HepG2 (cell line): ENCODE results near the gene IL1B. TPM values are rescaled to one million over a fixed set of nuclear protein-coding genes. Genes with fewer than 3 reads are reported as not detected.

ENCODE experiments used
- ATF1 ChIP-seq: IDR thresholded peaks from 2 replicates; pipeline ENCODE4 v1.6.1; 2016; ENCODE audit warnings: mild to moderate bottlenecking, control low read depth
- CEBPB ChIP-seq: IDR thresholded peaks from 2 replicates; pipeline ENCODE4 v1.6.1; 2011; ENCODE audit warnings: low read depth, low read length, improper control_type of control experiment, borderline replicate concordance
- EP300 ChIP-seq, 3 experiments: sonication (generic) in 1 of 3; formaldehyde crosslinking in 1 of 3; IDR thresholded peaks; 2 replicates each; pipeline versions ENCODE4 v1.5.1 to v1.6.1; 2011 to 2020; ENCODE audit warnings: low read depth in 2 of 3, low read length in 2 of 3, borderline replicate concordance in 1 of 3, improper control_type of control experiment in 1 of 3, mild to moderate bottlenecking in 1 of 3, missing genetic modification reagents in 1 of 3, moderate library complexity in 1 of 3
- HMG20B ChIP-seq: conservative IDR thresholded peaks from 2 replicates; pipeline ENCODE4 v1.6.1; 2016; ENCODE audit warnings: missing genetic modification reagents, missing compliant biosample characterization
- KLF16 ChIP-seq, 2 experiments: sonication (generic) in 1 of 2; formaldehyde crosslinking in 1 of 2; IDR thresholded peaks; 2 replicates each; pipeline versions ENCODE4 v1.6.1 to v1.8.0; 2016 to 2023; ENCODE audit warnings: missing genetic modification reagents in 2 of 2, missing compliant biosample characterization in 1 of 2
- NR2C2 ChIP-seq: sonication (generic); formaldehyde crosslinking; IDR thresholded peaks from 2 replicates; pipeline ENCODE4 v1.4.0; 2020; ENCODE audit warnings: missing genetic modification reagents, mild to moderate bottlenecking, moderate library complexity, borderline replicate concordance
- RFX1 ChIP-seq: fragments of 450-650 bp; IDR thresholded peaks from 2 replicates; pipeline ENCODE4 v1.6.1; 2017
- RXRB ChIP-seq: IDR thresholded peaks from 2 replicates; pipeline ENCODE4 v1.6.1; 2016; ENCODE audit warnings: borderline replicate concordance, missing genetic modification reagents, missing compliant biosample characterization
- SMARCE1 ChIP-seq: fragments of 450-650 bp; IDR thresholded peaks from 2 replicates; pipeline ENCODE4 v1.6.1; 2017; ENCODE audit warnings: borderline replicate concordance
- SOX13 ChIP-seq, 3 experiments: fragments of 450-650 bp in 1 of 3; sonication (generic) in 1 of 3; formaldehyde crosslinking in 1 of 3; IDR thresholded peaks in 2 of 3; conservative IDR thresholded peaks in 1 of 3; 2 replicates each; pipeline versions ENCODE4 v1.5.0 to v1.6.1; 2016 to 2020; ENCODE audit warnings: antibody characterized with exemption in 1 of 3, mild to moderate bottlenecking in 1 of 3, missing compliant biosample characterization in 1 of 3, missing genetic modification reagents in 1 of 3, moderate library complexity in 1 of 3
- TIGD3 ChIP-seq: sonication (generic); formaldehyde crosslinking; IDR thresholded peaks from 2 replicates; pipeline ENCODE4 v1.5.1; 2020; ENCODE audit warnings: mild to moderate bottlenecking, missing genetic modification reagents, borderline replicate concordance
- UBTF ChIP-seq: sonication (generic); formaldehyde crosslinking; IDR thresholded peaks from 2 replicates; pipeline ENCODE4 v1.4.0; 2020; ENCODE audit warnings: mild to moderate bottlenecking, missing genetic modification reagents
- ZBTB42 ChIP-seq: sonication (generic); formaldehyde crosslinking; IDR thresholded peaks from 2 replicates; pipeline ENCODE4 v1.5.0; 2020; ENCODE audit warnings: mild to moderate bottlenecking, missing genetic modification reagents
- ZNF282 ChIP-seq: fragments of 450-650 bp; IDR thresholded peaks from 2 replicates; pipeline ENCODE4 v1.6.1; 2018; ENCODE audit not compliant: partially characterized antibody
- ZNF646 ChIP-seq: sonication (generic); formaldehyde crosslinking; IDR thresholded peaks from 2 replicates; pipeline ENCODE4 v1.9.0; 2021; ENCODE audit warnings: mild to moderate bottlenecking, missing genetic modification reagents
- ZNF740 ChIP-seq: sonication (generic); formaldehyde crosslinking; IDR thresholded peaks from 2 replicates; pipeline ENCODE4 v1.4.0; 2020; ENCODE audit warnings: missing genetic modification reagents
- polyA plus RNA-seq, 8 experiments: library from polyadenylated mRNA; depleted of rRNA in 3 of 8; stranded (reverse) in 7 of 8; unstranded in 1 of 8; fragments of >200 nt; fragmentation: Illumina TruSeq in 4 of 8; extraction: Trizol in 4 of 8; gene quantifications; 2 replicates each; pipeline versions ENCODE4 v1.2.1 to v1.2.3, GENCODE V29; 2011 to 2016; ENCODE audit warnings: low read depth in 4 of 8, missing spikeins in 1 of 8, mixed read lengths in 1 of 8; ENCODE audit not compliant: insufficient read depth in 1 of 8
- total RNA-seq, 5 experiments: library from RNA; depleted of rRNA; stranded (reverse); fragments of >200 nt; fragmentation: Illumina TruSeq; extraction: Trizol; gene quantifications; 2 replicates each; pipeline ENCODE4 v1.2.3, GENCODE V29; 2016; ENCODE audit warnings: low read depth in 1 of 5
- TF ChIP-seq, protein P1 (sequence below): IDR thresholded peaks from 2 replicates; pipeline ENCODE4 v1.6.1; 2016; ENCODE audit warnings: mild to moderate bottlenecking

The IL1B gene
- total and polyA plus RNA-seq, 2 of the 13 experiments (the other 11 are each of a cell fraction or from before 2014, with no cell fraction given): 0.18 TPM; not detected in 1

GRCh38 chr2:112809112-112809511 is 27.5 kb downstream of the IL1B start (continued):
- no peak for TF ChIP-seq SMARCE1
- TF ChIP-seq SOX13 (IDR thresholded peaks at IDR 0.05): no peak
- peak in 1 of 2 experiments; percentile 53; a peak in 1 of 4 replicates for TF ChIP-seq SOX13 (CRISPR knock-in tag; conservative IDR thresholded peaks at IDR 0.05 in 1 of 2, IDR thresholded peaks at IDR 0.05 in 1 of 2)
- no peak for TF ChIP-seq ATF1 (CRISPR knock-in tag)
- TF ChIP-seq ZNF740 (CRISPR knock-in tag): no peak
- TF ChIP-seq TIGD3: no peak
- TF ChIP-seq CEBPB: peak; percentile 51; the same call in 1 of the 2 replicates
- no peak for TF ChIP-seq ZBTB42
- peak; percentile 48 for TF ChIP-seq NR2C2
- TF ChIP-seq UBTF (CRISPR knock-in tag): no peak
- peak in 1 of 2 experiments; percentile 40; a peak in 1 of 4 replicates for TF ChIP-seq EP300 (IDR thresholded peaks at IDR 0.05; ENCODE audit: low read depth in 2 of 2, low read length in 2 of 2)
- TF ChIP-seq EP300 (CRISPR knock-in tag; IDR thresholded peaks at IDR 0.05; ENCODE audit: borderline replicate concordance): no peak
- TF ChIP-seq, protein P1, sequence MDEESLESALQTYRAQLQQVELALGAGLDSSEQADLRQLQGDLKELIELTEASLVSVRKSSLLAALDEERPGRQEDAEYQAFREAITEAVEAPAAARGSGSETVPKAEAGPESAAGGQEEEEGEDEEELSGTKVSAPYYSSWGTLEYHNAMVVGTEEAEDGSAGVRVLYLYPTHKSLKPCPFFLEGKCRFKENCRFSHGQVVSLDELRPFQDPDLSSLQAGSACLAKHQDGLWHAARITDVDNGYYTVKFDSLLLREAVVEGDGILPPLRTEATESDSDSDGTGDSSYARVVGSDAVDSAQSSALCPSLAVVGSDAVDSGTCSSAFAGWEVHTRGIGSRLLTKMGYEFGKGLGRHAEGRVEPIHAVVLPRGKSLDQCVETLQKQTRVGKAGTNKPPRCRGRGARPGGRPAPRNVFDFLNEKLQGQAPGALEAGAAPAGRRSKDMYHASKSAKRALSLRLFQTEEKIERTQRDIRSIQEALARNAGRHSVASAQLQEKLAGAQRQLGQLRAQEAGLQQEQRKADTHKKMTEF (CRISPR knock-in tag): peak; percentile 51; the same call in 1 of the 2 replicates
- no peak for TF ChIP-seq ZNF282
- no peak for TF ChIP-seq KLF16 (CRISPR knock-in tag; IDR thresholded peaks at IDR 0.05)
- no peak for TF ChIP-seq RFX1
- TF ChIP-seq ZNF646 (CRISPR knock-in tag): no peak
- no peak for TF ChIP-seq HMG20B (CRISPR knock-in tag)
- TF ChIP-seq RXRB: peak; percentile 35; the same call in 1 of the 2 replicates
